HG03442 (cell line): ENCODE data around the gene CDK12.
"Not testable (repeated sequence)": the region's sequence is repeated elsewhere in the genome, so short reads cannot be mapped to it uniquely, and the experiment has no call there.

Source experiments
- ATAC-seq: cut with Tn5 transposase; IDR thresholded peaks from one replicate; pipeline ENCODE4 v1.9.1; 2021; ENCODE audit warnings: mild to moderate bottlenecking, moderate library complexity; ENCODE audit not compliant: unreplicated experiment

CDK12 gene

DNA sequence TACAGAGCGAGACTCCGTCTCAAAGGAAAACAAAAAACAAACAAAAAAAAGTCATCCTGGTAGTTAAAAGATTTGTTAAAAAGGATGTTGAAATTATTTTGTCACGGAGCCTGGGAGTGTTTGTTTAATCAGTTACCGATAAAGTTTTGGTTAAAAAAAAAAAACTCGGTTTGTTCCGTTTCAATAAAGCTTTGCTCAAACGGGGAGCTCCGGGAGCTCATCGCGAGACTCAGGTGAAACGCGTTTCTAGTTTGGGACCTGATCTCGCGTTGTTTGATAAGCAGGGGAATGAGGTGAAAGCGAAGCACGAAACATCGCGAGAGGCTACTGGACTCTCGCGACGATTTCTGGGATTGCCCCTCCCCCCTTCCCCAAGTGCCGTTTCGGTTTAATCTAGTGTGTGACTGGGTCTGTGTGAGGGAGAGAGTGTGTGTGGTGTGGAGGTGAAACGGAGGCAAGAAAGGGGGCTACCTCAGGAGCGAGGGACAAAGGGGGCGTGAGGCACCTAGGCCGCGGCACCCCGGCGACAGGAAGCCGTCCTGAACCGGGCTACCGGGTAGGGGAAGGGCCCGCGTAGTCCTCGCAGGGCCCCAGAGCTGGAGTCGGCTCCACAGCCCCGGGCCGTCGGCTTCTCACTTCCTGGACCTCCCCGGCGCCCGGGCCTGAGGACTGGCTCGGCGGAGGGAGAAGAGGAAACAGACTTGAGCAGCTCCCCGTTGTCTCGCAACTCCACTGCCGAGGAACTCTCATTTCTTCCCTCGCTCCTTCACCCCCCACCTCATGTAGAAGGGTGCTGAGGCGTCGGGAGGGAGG, at the start of gene CDK12:
CDK12 (plus strand) TSS at position 374 of the 813 bp plus-strand sequence. CDS start 586 bp downstream, outside the sequence.
- peak; percentile 69 for ATAC-seq

GRCh38 chr17:39416141-39416540, 45.1 kb upstream of the CDK12 start:
- ATAC-seq: no peak

- ATAC-seq: no peak
These were observed 31.7 kb upstream of the CDK12 start for GRCh38 chr17:39429600-39429999.

DNA sequence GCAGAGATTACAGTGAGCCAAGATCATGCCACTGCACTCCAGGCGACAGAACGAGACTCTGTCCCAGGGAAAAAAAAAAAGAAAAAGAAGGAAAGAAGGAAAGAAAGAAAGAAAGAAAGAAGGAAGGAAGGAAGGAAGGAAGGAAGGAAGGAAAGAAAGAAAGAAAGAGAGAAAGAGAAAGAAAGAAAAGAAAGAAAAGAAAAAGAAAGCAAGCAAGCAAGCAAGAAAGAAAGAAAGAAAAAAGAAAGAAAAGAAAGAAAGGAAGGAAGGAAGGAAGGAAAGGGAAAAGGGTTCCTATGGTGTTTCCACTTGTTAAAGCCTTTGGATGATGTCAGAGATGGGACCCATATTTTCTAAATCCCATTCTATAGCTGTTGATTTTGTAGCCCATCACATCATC, 21.4 kb upstream of the CDK12 start:
- not testable (repeated sequence) for ATAC-seq

GRCh38 chr17:39443326-39443725, 18.0 kb upstream of the CDK12 start:
- no peak for ATAC-seq

- no peak for ATAC-seq
These were observed 13.7 kb upstream of the CDK12 start for GRCh38 chr17:39447561-39447960.

GRCh38 chr17:39450051-39450450, 11.2 kb upstream of the CDK12 start:
- ATAC-seq: no peak

DNA sequence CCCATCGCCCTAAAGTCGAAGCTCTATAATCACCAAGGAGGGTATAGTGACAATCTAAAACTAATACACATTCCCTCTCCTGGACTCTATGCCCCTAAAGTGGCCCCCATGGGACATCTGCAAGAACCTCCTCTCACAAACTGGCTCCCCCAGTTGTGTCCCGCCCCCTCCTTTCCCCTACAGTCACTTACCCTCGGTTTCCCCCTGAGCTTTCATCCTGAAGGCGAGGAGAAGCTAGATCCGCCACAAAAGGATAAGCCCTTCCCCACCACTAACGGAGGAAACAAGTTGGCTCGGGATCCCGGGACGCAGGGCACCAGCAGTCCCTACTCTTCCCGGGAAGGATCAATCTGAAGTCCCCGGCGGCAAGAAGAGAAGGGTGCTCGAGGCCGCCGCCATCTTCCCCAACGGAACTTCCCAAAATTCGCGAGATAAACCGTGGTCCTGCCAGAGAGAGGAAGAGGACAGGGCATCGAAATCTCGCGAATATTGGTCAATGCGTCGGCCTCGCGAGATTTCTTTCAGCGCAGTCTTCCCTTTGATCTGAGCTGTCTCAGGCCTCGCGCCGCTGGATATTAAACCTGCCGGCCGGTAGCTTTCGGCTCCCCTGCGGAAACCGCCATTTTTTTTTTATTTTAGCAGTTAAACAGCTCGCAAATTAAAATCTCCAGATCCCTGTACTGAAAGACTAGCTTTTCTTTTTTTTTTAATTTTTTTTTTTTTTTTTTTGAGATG, 10.3 kb upstream of the CDK12 start, which contains the start of gene MED1:
MED1 (minus strand) TSS at position 417 of the 735 bp plus-strand sequence; CDS start at position 216, 201 bp downstream.
- ATAC-seq: peak; percentile 84

DNA sequence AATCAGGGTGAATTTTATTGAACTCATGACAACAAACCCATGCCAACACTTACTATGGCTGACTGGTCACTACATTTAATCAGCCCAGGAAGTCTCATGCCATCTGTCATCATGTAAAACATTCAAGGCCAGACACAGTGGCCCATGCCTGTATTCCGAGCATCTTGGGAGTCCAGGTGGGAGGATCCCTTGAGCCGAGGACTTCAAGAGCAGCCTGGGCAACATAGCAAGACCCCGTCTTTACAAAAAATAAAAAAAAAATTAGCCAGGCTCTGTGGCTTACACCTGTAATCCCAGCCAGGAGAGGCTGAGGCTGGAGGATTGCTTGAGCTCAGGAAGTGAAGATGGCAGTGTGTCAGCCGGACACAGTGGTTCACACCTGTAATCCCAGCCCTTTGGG, 5.4 kb upstream of the CDK12 start:
- ATAC-seq: no peak

- no peak for ATAC-seq
These were observed 762 bp downstream of the CDK12 start for GRCh38 chr17:39461926-39462569.

- no peak for ATAC-seq
These were observed 1.5 kb downstream of the CDK12 start for GRCh38 chr17:39462631-39463375.

GRCh38 chr17:39464639-39465181, 3.4 kb downstream of the CDK12 start:
- ATAC-seq: not testable (repeated sequence)

- not testable (repeated sequence) for ATAC-seq
These were observed 7.3 kb downstream of the CDK12 start for GRCh38 chr17:39468610-39469009.

DNA sequence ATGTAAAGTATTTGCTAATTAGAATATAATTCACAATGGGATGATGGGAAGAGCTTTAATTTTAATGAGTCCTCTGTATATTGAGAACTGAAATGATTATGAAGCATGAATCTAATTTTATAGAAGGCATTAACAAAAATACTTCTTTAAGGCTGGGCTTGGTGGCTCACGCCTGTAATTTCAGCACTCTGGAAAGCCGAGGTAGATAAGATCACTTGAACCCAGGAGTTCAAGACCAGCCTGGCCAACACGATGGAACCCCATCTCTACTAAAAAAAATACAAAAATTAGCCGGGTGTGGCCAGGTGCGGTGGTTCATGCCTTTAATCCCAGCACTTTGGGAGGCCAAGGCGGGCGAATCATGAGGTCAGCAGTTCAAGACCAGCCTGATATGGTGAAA, 12.0 kb downstream of the CDK12 start:
- ATAC-seq: no peak

GRCh38 chr17:39479631-39480030, 18.3 kb downstream of the CDK12 start:
- ATAC-seq: not testable (repeated sequence)

DNA sequence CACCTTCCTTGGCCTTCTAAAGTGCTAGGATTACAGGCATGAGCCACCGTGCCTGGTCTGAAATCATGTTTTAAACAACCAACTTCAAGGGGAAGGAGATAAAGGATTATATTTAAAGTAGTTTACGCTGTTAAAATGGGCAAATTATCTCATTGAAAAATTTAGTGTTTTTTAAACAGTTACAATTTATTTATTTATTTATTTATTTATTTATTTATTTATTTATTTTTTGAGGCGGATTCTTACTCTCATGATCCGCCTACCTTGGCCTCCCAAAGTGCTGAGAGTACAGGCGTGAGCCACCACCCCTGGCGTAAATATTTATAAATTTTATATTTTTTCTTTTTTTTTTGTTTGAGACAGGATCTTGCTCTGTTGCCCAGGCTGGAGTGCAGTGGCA, 22.2 kb downstream of the CDK12 start:
- ATAC-seq: no peak

DNA sequence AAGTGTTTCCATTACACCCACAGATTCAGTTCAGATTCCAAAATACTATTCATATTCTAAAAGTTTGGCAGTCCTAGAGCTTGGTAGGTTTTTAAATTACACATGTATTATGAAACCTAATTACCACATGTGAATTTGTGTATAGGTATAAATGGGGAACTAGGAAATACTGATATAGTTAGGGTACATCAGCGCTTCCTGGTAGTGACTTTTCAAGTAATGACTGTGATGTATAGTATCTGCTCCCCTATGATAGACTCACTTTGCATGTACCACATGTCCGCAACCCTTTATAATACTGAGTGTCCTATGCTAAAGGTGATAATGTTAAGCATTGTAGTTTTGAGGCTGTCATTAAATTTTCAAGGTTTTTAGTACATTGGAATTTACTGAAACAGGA, 22.9 kb downstream of the CDK12 start:
- no peak for ATAC-seq

DNA sequence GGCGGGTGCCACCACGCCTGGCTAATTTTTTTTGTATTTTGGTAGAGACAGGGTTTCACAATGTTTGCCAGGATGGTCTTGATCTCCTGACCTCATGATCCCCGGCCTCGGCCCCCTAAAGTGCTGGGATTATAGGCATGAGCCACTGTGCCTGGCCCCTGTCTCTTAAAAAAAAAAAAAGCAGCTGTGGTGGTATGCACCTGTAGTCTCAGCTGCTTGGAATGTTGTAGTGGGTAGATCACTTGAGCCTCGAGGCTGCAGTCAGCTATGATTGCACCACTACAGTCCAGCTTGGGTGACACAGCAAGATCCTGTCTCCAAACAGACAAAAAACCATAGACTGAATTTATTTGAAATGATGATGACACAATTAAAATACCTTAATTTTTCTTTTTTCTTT, 24.3 kb downstream of the CDK12 start:
- ATAC-seq: no peak

DNA sequence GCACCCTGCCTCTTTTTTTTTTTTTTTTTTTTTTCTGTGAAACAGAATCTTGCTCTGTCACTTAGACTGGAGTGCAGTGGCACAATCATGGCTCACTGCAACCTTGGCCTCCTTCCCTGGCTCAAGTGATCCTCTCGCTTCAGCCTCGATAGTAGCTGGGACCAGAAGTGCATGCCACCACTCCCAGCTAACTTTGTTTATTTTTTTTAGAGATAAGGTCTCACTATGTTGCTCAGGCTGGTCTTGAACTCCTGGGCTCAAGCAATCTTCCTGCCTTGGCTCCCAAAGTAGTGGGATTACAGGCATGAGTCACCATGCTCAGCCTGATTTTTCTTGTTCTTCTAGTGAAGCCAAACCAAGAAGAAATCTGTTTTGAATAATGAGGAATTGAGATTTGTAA, 25.0 kb downstream of the CDK12 start:
- no peak for ATAC-seq

- ATAC-seq: not testable (repeated sequence)
These were observed 26.2 kb downstream of the CDK12 start for GRCh38 chr17:39487490-39487889.
